Psoas muscle (tissue), 8 donors: ENCODE measurements around the gene RAPGEF4. TPM values are rescaled to one million over a fixed set of nuclear protein-coding genes. Genes with fewer than 3 reads are reported as not detected.

Source experiments
- ATAC-seq, 4 donors: fragments of 200-7000 bp; cut with Tn5 transposase; one replicate each; pipeline ENCODE4 v1.9.1; 2020; ENCODE audit warnings: moderate library complexity in 3 of 4, mild to moderate bottlenecking in 2 of 4
- DNase-seq, 2 donors: peaks; one replicate each; pipeline ENCODE4 v3.0.0-alpha.2; 2020
- H3K27ac ChIP-seq: fragments of 200-600 bp; one replicate; pipeline ENCODE4 v1.8.0; 2022
- H3K27me3 ChIP-seq, 3 donors: fragments of 200-600 bp in 1 of 3; one replicate each; pipeline versions ENCODE4 v1.6.1 to v1.8.0; 2013 to 2022; ENCODE audit warnings: low read length in 2 of 3, mild to moderate bottlenecking in 2 of 3, moderate library complexity in 1 of 3; ENCODE audit not compliant: insufficient read depth in 3 of 3
- H3K36me3 ChIP-seq, 2 donors: fragments of 200-600 bp in 1 of 2; one replicate each; pipeline versions ENCODE4 v1.6.1 to v1.8.0; 2013 to 2022; ENCODE audit warnings: low read depth in 1 of 2, mild to moderate bottlenecking in 1 of 2, moderate library complexity in 1 of 2; ENCODE audit not compliant: insufficient read depth in 1 of 2
- H3K4me1 ChIP-seq: fragments of 200-600 bp; one replicate; pipeline ENCODE4 v1.8.0; 2022
- H3K4me3 ChIP-seq: fragments of 200-600 bp; one replicate; pipeline ENCODE4 v1.8.0; 2022; ENCODE audit warnings: mild to moderate bottlenecking
- H3K9me3 ChIP-seq: fragments of 200-600 bp; one replicate; pipeline ENCODE4 v1.8.0; 2022
- WGBS, 3 donors: extraction: QIAGEN DNeasy Blood & Tissue Kit; methylation state at CpG; one replicate each; pipeline versions ENCODE4 v1.1.6 to v1.1.7; 2013; 5-methylcytosine and 5-hydroxymethylcytosine counted together
- intact Hi-C, 2 donors: fragments of 100-400 bp; cut with DNase I; formaldehyde crosslinking; loops; one replicate each; pipeline versions ENCODE4 v1.11.0 to v1.14.2; 2022
- polyA plus RNA-seq, 3 donors: library from polyadenylated mRNA; stranded (reverse); fragments of 200-250 nt; gene quantifications; one replicate each; pipeline ENCODE4 v1.2.3, GENCODE V29; 2013
- total RNA-seq, 4 donors: library from RNA; stranded (reverse); fragmentation: NEBNext Ultra II Directional in 2 of 4; extraction: Animal tissue kit (Norgen Biotek cat#: 25700) in 2 of 4; gene quantifications; one replicate each; pipeline versions ENCODE4 v1.2.1 to v1.2.4, GENCODE V29; 2021 to 2023
- TF ChIP-seq, protein P1 (sequence below): fragments of 200-600 bp; IDR thresholded peaks from one replicate; pipeline ENCODE4 v1.8.0; 2022; ENCODE audit warnings: antibody characterized with exemption
- donor health status: healthy with polysubstance abuse.
- donor health status: DM: no; HTN: no; CAD: no; lungs with moderate emphysema.
- donor health status: Bipolar disorder and iron deficiency.
- donor health status: healthy.
- donor health status: DM: yes; HTN: yes; CAD: no.
- donor health status: DM: no; HTN: no; CAD: no.
- donor health status: DM: no; HTN: no; CAD: no.
- donor health status: DM: yes; HTN: yes; CAD: no.

The RAPGEF4 gene
- total and polyA plus RNA-seq, 7 donors, result 0.61 to 2.0 (median 0.92) TPM

DNA sequence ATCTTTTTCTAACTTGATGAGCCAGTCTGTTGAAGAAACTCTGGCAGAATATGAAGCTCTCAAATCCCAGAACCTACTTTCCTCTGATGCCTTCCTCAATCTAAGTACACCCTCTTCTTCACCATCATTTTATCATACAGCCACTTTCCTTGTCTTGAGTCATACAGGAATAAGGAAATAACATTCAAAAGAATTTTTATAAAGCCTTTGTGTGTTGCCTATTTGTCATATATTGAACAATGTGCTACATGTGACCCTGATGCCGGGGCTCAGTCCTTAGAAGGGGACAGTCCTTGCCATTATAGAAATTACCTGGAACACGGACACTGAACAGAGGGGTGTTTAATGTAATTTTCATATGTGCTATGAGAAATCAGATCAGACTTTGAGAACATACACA is 27.4 kb downstream of the RAPGEF4 start:
- Histone ChIP-seq H3K36me3 (no peaks in the 10 kb centered on the region), H3K27me3 (peaks cover 0 to 6% (median 0%) of the 10 kb centered on the region in 3 donors), H3K4me1 (no peaks in the 10 kb centered on the region), H3K27ac (no peak overlapping the region), H3K9me3 (no peaks in the 10 kb centered on the region), H3K4me3 (no peak overlapping the region)
- WGBS, 3 donors, result 77 to 81% (median 79%) methylated on average over 2 of the region's 2 CpGs
- TF ChIP-seq, protein P1, sequence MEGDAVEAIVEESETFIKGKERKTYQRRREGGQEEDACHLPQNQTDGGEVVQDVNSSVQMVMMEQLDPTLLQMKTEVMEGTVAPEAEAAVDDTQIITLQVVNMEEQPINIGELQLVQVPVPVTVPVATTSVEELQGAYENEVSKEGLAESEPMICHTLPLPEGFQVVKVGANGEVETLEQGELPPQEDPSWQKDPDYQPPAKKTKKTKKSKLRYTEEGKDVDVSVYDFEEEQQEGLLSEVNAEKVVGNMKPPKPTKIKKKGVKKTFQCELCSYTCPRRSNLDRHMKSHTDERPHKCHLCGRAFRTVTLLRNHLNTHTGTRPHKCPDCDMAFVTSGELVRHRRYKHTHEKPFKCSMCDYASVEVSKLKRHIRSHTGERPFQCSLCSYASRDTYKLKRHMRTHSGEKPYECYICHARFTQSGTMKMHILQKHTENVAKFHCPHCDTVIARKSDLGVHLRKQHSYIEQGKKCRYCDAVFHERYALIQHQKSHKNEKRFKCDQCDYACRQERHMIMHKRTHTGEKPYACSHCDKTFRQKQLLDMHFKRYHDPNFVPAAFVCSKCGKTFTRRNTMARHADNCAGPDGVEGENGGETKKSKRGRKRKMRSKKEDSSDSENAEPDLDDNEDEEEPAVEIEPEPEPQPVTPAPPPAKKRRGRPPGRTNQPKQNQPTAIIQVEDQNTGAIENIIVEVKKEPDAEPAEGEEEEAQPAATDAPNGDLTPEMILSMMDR, result no peak
- no peak for ATAC-seq
- intact Hi-C loops, result no loop called here
- no peak for DNase-seq

DNA sequence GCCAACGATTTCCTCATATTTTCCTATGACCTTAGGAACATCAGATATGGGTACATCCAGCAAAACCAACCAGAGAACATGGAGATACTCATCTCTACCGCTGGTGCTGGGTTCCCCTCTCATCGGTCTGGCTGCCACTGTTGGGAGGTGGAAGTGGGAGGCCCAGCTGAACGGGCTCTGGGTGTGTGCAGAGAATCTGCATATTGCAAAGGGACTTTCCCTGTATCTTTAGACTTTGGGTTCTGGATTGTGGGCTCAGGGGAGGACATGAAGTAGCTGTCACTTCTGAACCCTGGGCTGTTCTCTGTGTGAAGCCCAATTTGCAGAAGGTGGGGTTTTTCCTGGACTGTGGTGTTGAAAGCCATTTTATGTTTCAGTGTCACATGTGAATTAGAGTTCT is 30.0 kb downstream of the RAPGEF4 start:
- TF ChIP-seq, protein P1, result no peak
- DNase-seq, result no peak
- Histone ChIP-seq H3K4me1 (no peaks in the 10 kb centered on the region), H3K27ac (no peak overlapping the region), H3K27me3 (no peaks in the 10 kb centered on the region), H3K9me3 (no peaks in the 10 kb centered on the region), H3K36me3 (no peaks in the 10 kb centered on the region), H3K4me3 (no peak overlapping the region)
- WGBS, 3 donors, result 81 to 83% (median 81%) methylated on average over 4 of the region's 4 CpGs
- ATAC-seq, result no peak
- intact Hi-C loops, result no loop called here

DNA sequence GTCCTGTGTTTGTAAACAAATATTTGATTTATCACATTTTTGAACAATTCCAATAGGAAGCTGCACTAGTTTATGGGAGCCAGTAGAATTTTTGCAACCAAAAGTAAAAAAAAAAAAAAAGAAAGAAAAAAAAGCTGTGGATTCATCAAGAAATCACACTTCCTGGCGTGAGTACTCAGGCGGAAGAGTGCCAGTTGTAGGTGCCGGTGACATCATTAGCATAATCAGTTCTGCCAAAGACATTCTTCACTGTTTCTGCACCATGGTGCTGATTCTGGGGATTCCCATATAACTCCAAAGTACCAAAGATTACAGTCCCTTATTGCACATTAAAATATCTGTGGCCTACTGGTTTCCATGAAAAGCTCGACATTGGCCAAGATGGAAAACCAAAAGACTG is 32.8 kb downstream of the RAPGEF4 start:
- intact Hi-C loops, result no loop called here
- ATAC-seq, result no peak
- 75 to 78% (median 77%) methylated on average over 4 of the region's 4 CpGs for WGBS, 3 donors

DNA sequence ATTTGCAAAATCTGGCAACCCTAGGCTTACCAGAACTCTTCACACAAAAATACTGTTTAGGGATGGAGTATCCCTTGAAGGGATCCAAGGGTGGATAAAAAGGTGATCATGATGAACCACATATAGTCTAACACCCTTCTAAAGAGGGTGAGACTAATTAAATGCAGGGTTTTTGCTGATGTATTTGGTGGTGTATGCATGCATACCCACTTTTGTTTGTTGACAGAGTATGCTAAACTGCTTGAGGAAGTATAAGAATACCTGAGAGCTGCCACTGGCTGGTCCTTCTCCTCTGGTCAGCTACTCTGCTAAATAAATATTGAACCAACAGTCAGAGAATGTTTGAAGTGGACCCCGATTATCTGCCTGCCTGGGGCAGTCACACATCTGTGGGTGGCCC is 34.2 kb downstream of the RAPGEF4 start:
- 81 to 90% (median 84%) methylated on average over 1 of the region's 1 CpG for WGBS, 3 donors
- H3K36me3 ChIP-seq, result no peaks in the 10 kb centered on the region
- H3K4me3 ChIP-seq, result no peak overlapping the region
- TF ChIP-seq, protein P1, result no peak
- intact Hi-C loops, result no loop called here
- H3K4me1 ChIP-seq, result no peaks in the 10 kb centered on the region
- no peaks in the 10 kb centered on the region for H3K9me3 ChIP-seq
- no peak for DNase-seq
- H3K27ac ChIP-seq, result no peak overlapping the region
- no peak for ATAC-seq
- H3K27me3 ChIP-seq, result no peaks in the 10 kb centered on the region

More for the DNA sequence above, 32.8 kb downstream of the RAPGEF4 start:
- H3K4me3 ChIP-seq, result no peak overlapping the region
- H3K27me3 ChIP-seq, result no peaks in the 10 kb centered on the region
- H3K4me1 ChIP-seq, result no peaks in the 10 kb centered on the region
- no peaks in the 10 kb centered on the region for H3K36me3 ChIP-seq
- DNase-seq, result no peak
- TF ChIP-seq, protein P1, result no peak
- H3K9me3 ChIP-seq, result no peaks in the 10 kb centered on the region
- H3K27ac ChIP-seq, result no peak overlapping the region

DNA sequence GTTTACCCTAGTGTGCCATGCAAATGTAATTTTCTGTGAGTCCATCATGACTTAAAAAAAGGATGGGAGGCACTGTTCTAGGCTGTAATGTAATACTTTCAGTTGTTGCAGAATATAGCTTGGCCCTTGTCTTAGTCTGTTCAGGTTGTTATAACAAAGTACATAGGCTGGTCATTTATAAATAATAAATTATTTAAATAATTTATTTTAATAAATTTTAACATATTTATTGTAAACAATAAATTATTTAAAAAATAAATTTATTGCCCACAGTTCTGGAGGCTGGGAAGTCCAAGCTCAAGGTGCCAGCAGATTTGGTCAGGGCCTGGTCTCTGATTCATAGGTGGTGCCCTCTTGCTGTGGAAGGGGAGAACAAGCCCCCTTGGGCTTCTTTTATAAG is 35.2 kb downstream of the RAPGEF4 start:
- H3K4me3 ChIP-seq, result no peak overlapping the region
- ATAC-seq (no peak), DNase-seq (no peak)
- TF ChIP-seq, protein P1, result no peak
- H3K4me1 ChIP-seq, result no peaks in the 10 kb centered on the region
- H3K27ac ChIP-seq, result no peak overlapping the region
- H3K27me3 ChIP-seq, result no peaks in the 10 kb centered on the region
- H3K9me3 ChIP-seq, result no peaks in the 10 kb centered on the region
- H3K36me3 ChIP-seq, result no peaks in the 10 kb centered on the region
- intact Hi-C loops, result no loop called here
